Measurements from ENCODE around the gene COL9A3.
A peak's percentile ranks its signal among the peaks of the same experiment; 100 is the strongest.

COL9A3 gene

GRCh38 chr20:62782149-62782892 lies 34.5 kb upstream of the COL9A3 start:
- H3K9me3 ChIP-seq (ENCODE audit: control insufficient read depth, low read length) = no peaks in the 10 kb centered on the region
- H3K27me3 ChIP-seq (ENCODE audit: control insufficient read depth, insufficient read depth, low read length) = no peaks in the 10 kb centered on the region
- TF ChIP-seq CTCF (IDR thresholded peaks at IDR 0.05) = peak; percentile 5
- no peak overlapping the region for H3K4me2 ChIP-seq (ENCODE audit: low read length)
- H3K4me1 ChIP-seq = no peaks in the 10 kb centered on the region
- no peak overlapping the region for H3K27ac ChIP-seq
- H3K79me2 ChIP-seq = no peaks in the 10 kb centered on the region
- H2AFZ ChIP-seq = no peak overlapping the region
- no peak overlapping the region for H3K9ac ChIP-seq
- H3K4me3 ChIP-seq (ENCODE audit: low read depth, low read length) = no peak overlapping the region
- H3K36me3 ChIP-seq (ENCODE audit: control insufficient read depth, insufficient read depth, low read length) = no peaks in the 10 kb centered on the region

GRCh38 chr20:62782893-62783278 lies 34.0 kb upstream of the COL9A3 start:
- peak; percentile 1 for TF ChIP-seq CTCF (IDR thresholded peaks at IDR 0.05)
- Histone ChIP-seq H3K27ac (peak overlapping the region; percentile 24), H3K4me1 (no peaks in the 10 kb centered on the region), H3K4me2 (ENCODE audit: low read length) (no peak overlapping the region), H3K27me3 (ENCODE audit: control insufficient read depth, insufficient read depth, low read length) (no peaks in the 10 kb centered on the region), H2AFZ (no peak overlapping the region), H3K9ac (no peak overlapping the region), H3K36me3 (ENCODE audit: control insufficient read depth, insufficient read depth, low read length) (no peaks in the 10 kb centered on the region), H3K4me3 (ENCODE audit: low read depth, low read length) (no peak overlapping the region), H3K79me2 (no peaks in the 10 kb centered on the region), H3K9me3 (ENCODE audit: control insufficient read depth, low read length) (no peaks in the 10 kb centered on the region)

GRCh38 chr20:62784497-62784896 lies 32.4 kb upstream of the COL9A3 start:
- no peak overlapping the region for H2AFZ ChIP-seq
- H3K36me3 ChIP-seq (ENCODE audit: control insufficient read depth, insufficient read depth, low read length) = no peaks in the 10 kb centered on the region
- no peaks in the 10 kb centered on the region for H3K4me1 ChIP-seq
- H3K9ac ChIP-seq = no peak overlapping the region
- no peak for TF ChIP-seq CTCF (IDR thresholded peaks at IDR 0.05)
- H3K27ac ChIP-seq = no peak overlapping the region
- H3K4me2 ChIP-seq (ENCODE audit: low read length) = no peak overlapping the region
- H3K79me2 ChIP-seq = no peaks in the 10 kb centered on the region
- H3K27me3 ChIP-seq (ENCODE audit: control insufficient read depth, insufficient read depth, low read length) = no peaks in the 10 kb centered on the region
- H3K9me3 ChIP-seq (ENCODE audit: control insufficient read depth, low read length) = no peaks in the 10 kb centered on the region
- no peak overlapping the region for H3K4me3 ChIP-seq (ENCODE audit: low read depth, low read length)

GRCh38 chr20:62785393-62785792 lies 31.5 kb upstream of the COL9A3 start:
- Histone ChIP-seq H3K4me2 (ENCODE audit: low read length) (no peak overlapping the region), H3K27ac (no peak overlapping the region), H3K9ac (no peak overlapping the region), H2AFZ (no peak overlapping the region), H3K79me2 (no peaks in the 10 kb centered on the region), H3K9me3 (ENCODE audit: control insufficient read depth, low read length) (no peaks in the 10 kb centered on the region), H3K36me3 (ENCODE audit: control insufficient read depth, insufficient read depth, low read length) (no peaks in the 10 kb centered on the region), H3K4me1 (no peaks in the 10 kb centered on the region), H3K4me3 (ENCODE audit: low read depth, low read length) (no peak overlapping the region), H3K27me3 (ENCODE audit: control insufficient read depth, insufficient read depth, low read length) (no peaks in the 10 kb centered on the region)
- TF ChIP-seq CTCF (IDR thresholded peaks at IDR 0.05) = no peak

GRCh38 chr20:62786157-62786556 lies 30.7 kb upstream of the COL9A3 start:
- no peak overlapping the region for H3K4me3 ChIP-seq (ENCODE audit: low read depth, low read length)
- H3K27me3 ChIP-seq (ENCODE audit: control insufficient read depth, insufficient read depth, low read length) = no peaks in the 10 kb centered on the region
- no peak overlapping the region for H3K27ac ChIP-seq
- H3K79me2 ChIP-seq = no peaks in the 10 kb centered on the region
- H2AFZ ChIP-seq = no peak overlapping the region
- no peak for TF ChIP-seq CTCF (IDR thresholded peaks at IDR 0.05)
- H3K4me1 ChIP-seq = no peaks in the 10 kb centered on the region
- H3K9ac ChIP-seq = no peak overlapping the region
- no peaks in the 10 kb centered on the region for H3K9me3 ChIP-seq (ENCODE audit: control insufficient read depth, low read length)
- H3K36me3 ChIP-seq (ENCODE audit: control insufficient read depth, insufficient read depth, low read length) = no peaks in the 10 kb centered on the region
- H3K4me2 ChIP-seq (ENCODE audit: low read length) = no peak overlapping the region

All from parathyroid adenoma (tissue), 2 donors.